DMS 273 (cell line): ENCODE data around the gene HLF.

Source experiments
- DNase-seq: peaks from one replicate; lab custom pipeline; 2025; ENCODE audit not compliant: unreplicated experiment; lab: John Stamatoyannopoulos, UW

The HLF gene

GRCh38 chr17:55274355-55275255, 9.8 kb downstream of the HLF start:
- no peak for DNase-seq

DNA sequence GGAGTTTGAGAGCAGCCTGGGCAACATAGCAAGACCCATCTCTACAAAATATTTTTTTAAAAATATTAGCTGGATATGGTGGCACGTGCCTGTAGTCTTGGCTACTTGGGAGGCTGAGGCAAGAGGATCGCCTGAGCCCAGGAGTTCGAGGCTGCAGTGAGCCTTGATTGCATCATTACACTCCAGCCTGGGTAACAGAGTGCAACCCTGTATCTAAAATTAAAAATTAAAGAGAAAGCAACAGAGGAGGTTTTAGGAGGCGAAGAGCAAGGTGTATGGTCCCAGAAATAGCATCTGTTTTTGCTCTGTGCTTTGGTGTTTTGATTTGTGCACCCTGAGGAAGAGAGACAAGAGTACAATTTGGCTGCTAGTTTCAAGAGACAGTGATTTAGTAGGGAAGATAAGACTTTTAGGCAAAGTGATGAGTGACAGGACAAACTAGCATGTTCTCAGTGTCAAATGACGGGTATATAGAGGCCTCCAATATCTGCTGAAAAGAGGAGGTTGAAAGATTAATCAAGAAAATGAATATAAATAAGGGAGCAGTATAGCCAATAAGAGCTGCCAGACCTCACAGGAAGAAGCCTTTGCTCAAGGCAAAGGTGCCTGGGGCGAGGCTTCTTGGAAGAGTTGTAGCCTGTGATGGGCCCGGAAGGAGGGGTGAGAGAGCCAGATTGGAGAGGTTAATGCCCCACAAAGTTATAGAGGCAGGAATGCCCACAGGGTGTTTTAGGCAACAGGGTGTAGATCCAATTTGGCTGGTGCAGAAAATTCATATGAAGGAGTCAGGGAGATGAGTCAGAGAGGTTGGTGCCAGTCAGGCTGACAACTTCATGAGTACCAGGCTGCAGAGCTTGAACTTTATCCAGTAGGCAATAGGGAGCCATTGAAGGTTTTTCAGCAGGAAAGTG, 11.4 kb downstream of the HLF start:
- DNase-seq, result no peak

DNA sequence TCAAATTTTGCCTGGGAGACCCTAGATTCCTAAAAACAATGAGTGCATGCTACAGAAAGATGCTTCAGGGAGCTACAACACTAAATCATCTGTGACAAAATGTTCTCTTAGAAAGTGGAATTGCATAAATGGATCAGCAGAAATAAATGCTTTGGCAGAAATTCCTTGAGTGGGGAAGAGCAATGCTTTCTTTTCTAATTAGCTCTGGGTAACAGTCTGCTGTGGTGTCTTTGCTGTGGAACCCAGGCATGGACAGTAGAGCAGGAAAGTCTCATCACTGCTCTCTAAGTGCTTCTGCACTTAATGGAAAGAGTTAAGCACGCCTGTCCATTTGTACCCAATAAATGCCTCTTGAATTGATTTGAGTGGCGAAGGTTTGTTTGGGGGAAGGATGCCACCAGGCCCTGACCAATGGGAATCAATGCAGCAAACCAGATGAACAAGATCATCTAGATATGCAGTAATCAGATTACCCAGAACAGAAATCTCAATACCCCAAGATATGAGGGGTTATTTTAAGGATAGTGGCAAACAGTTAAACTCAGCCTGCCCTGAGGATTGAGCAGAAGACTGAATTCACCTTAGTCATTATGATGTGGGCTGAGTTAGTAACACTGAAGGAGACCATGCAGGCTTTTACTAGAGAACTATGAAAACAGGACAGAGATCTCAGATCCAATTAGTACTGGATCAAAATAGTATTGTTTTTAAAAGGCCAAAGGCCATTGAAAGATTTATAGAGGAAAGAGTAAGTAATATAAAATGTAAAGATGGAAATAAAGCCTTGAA, 13.6 kb downstream of the HLF start:
- DNase-seq, result no peak

- no peak for DNase-seq
Measured at GRCh38 chr17:55279203-55279602, 14.4 kb downstream of the HLF start.

- DNase-seq, result no peak
Measured at GRCh38 chr17:55279788-55280187, 15.0 kb downstream of the HLF start.

DNA sequence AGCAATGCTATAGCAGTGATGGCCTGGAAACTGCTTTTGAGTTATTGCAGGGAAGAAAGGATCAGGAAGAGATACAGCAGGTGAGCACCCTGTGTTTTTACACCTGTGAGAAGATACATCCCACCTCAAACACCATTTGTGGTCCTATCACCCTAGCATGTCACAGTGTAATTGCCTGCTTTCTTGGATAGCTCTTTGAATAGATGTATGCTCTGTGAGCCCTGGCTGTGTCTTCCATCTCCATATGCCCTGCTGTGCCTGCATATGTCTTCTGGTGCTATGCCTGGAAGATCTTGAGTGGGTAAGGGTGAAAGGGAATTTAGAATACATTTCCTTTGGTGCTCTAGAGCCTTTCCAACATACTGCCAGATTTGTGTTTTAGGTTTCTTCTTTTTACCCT, 15.5 kb downstream of the HLF start:
- DNase-seq, result no peak

DNA sequence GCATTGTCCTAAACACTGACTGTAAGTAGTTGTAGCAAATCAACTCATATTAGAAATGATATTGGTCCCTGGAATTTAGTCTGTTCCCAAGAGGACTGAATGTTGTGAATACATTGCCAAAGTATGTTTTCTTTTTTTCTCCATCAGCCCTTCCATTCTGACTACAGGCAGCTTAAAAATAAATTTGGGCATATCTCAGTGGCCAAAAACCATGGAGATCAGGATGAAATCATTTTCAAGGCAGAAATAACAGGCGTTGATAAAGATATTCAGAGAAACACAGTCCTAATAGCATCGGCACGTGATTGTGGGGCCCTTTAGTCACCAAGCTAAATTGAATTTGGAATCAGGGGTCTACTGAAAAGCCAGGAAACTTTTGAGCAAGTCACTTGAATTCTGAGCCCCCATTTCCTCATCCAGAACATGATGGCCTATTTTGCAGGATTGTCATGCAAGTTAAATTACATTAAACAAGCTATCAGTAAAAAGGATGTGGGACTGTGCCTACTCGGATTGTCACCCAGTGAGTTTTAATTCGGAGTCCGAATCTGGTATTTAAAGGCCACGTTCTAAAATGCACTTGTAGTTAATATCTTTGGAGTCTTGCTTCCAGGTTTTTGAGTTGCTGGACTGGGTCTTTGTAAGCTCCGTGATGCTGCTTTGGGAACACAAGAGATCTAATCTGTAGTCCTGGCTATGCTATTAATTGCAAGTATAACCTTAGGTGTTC, 17.1 kb downstream of the HLF start:
- DNase-seq, result no peak

GRCh38 chr17:55282379-55282702, 17.6 kb downstream of the HLF start:
- DNase-seq, result no peak

DNA sequence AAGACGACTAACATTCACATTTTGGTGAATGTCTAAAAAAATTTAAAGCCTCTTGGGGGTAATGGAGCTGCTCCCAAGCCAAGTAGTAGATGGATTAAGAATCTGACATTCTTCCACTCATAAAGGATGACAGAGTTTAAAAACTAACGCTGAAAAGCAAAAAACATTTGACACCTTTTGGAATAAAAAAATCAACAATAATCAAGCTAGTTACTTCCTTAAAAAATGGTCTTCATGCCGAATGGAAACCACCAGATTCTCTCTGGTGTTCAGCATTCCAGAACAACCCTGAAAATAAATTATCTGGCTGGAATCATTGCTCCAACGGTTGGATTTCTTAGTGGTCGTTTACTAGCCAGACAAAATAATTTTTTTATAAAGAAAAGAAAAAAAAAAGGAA, 18.0 kb downstream of the HLF start:
- no peak for DNase-seq

DNA sequence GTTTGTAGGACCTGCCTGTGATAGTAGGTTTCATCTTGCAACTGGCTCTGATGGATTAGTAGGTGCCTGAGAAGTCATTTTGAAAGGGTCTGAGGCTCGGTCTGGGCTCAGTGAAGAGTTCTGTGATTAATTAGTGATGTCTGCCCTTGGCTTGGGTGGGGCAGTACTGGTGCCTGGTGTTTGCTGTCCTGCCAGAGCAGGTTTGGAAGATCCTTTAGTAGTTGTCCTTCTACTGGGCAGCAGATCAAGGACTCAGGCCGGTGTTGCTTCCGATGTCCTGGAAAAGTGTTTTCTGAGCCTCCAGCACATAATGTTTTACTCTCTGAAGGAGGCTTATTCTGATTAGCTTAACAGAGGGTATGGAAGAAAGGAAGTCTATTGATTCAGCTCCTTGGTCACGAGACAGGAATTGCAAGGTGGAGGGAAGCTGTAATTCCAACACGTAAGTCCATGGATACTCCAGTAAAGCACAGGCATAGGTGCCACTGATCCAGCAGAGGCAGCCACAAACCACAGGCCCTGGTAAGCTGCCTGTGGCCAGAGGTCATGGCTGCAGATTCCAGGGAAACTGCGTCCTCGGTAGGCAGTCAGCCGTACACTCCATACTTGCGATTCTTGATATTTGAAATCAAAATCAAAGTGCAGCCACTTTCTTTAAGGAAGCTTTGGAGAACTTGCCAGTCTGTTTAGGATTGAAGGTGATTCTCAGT, 18.7 kb downstream of the HLF start:
- no peak for DNase-seq

DNA sequence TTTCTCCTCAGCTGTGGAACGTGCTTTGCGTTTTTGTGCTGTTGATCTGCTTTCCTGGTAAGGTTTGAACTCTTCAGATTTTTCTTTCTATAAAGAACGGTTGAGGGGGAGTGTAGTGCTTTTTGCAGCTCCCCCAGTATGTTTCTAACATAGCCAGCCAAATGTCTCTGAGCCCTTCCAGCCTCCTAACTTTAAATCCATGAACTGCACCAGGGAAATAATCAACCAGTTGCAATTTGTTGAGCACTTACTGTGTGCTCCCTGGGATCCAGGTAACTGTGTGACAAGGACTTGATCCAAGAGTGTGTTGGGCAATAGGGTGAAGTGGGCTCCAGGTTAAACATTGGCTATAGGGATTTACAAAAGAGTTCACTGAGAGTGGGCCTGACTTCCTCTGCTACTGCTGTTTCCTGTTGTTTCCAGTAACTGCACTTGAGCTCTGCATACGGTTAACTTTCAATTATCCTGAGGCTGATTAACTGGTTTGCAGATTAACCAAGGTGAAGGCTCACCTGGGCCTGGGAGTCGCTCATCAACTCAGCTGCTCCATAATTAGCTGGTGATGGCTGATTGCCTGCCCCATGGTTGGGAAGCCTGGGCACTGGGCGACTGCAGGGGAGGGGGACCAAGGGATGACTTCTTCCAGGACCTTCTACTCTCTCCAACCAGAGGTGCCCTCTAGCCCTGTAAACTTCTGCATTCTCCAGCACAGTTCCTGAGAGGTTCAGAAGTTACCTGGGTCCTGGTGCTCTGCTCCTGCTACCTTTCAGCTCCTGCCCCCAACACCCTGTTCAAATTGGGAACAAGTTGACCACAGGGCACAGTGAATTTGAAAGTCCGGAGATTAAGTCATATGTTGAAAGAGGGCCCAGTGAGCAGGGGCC, 19.5 kb downstream of the HLF start:
- DNase-seq, result no peak

GRCh38 chr17:55284944-55285339, 20.2 kb downstream of the HLF start:
- no peak for DNase-seq

DNA sequence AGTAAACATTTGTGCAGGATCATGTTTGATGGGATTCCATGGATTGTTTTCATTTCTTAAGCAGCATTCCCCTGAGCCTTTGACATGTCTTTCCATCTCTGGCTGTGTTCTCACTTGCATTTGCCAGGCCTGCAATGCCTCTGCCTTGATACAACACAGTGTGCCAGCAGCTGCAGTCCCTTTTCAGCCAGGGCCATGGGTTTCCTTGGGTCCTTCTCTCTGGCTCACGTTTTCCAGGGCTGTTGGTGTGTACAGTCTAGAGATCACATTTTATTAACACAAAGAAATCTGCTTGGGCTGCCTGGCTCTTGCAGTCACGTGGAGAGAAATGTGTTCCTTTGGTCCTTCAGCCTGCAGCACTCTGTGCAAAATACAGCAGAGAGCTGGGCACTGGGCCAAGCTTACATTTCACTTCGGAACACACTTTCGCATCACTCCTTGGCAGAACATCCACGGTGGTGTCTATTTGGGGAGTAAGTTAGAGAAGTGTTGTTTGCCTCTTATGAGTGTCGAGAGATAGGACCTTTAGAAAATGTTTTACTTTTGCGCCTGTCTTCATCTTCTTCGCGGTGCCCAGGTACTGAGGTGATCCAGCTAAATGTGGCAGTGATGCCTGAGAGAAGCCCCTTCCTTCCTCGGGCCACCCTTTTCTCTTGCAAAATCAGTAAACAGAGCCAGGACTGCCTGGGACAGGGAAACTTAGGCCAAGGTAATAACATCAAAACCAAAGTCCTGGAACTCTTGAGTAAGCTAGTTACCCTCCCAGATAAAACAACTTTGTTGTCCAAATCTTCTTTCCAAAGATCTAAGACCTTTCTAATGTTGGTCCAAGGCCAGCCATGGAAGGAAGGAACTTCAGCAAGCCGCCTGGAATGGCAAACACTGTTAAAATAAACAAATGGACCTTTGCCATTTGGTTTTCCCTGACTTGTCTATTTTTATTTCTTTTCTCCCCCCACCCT, 20.9 kb downstream of the HLF start:
- peak; percentile 61 for DNase-seq

DNA sequence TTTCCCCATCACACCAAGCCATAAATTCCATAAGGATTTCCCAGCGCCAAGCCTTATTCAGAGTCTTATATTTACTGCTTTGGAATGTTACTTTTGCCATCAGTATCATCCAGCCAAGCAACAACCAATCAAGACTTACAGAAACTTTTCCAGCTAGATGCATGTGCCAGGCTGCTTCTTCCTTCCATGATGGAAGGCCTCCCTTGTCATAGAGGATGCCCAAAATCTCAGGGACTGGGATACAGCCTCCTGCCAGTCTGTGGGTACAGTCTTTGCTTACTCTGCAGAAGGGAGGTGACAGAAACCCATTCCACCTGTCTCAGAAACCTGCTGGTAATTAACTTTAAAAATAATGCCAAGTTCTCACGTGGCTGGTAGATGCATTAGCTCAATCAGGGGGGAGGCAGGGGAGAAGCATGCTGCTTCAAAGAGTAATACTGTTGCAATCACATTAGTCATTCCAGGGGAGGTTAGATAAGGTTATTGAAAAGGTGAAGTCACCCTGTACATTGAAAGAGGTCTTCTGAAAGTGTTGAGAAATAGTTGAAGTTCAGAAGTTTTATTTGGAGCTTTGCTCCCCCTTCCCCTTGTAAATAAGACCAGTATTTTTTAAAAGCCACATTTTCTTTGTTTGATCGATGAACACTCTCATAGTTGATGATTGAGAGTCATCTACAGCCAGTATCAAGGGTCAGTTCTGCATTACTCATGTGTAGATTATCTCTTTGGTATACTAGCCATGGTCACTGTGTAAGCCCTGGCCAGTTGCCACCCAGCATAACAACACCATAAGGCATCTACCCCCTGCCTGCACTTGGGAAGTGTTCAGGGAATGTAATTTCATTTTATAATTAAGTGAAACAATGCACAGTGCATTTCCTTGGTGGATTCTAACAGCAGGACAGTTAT, 22.2 kb downstream of the HLF start:
- peak; percentile 84 for DNase-seq

GRCh38 chr17:55288356-55289105, 23.8 kb downstream of the HLF start:
- DNase-seq, result no peak

DNA sequence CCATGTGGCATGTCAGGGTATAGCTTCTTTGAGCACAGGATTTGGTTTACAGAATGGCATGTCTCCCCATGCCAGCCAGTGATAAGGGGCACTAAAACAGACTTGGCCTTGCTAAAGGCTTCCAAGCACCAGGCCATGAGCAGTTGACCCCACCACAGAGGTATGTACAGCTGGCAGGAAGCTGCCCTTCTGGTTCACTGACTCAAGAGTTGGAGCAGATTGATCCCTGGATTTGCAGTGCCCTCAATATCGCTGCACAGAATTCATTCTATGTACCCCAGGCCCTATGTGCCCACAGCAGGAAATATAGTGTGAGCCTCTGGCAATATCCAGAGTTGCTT, 24.3 kb downstream of the HLF start:
- DNase-seq, result no peak
